HG03175 (cell line): ENCODE results near the gene FMOD.
A peak's percentile ranks its signal among the peaks of the same experiment; 100 is the strongest.

ENCODE experiments used
- ATAC-seq: cut with Tn5 transposase; IDR thresholded peaks from one replicate; pipeline ENCODE4 v1.9.1; 2021; ENCODE audit warnings: mild to moderate bottlenecking, moderate library complexity; ENCODE audit not compliant: unreplicated experiment

Gene FMOD

DNA sequence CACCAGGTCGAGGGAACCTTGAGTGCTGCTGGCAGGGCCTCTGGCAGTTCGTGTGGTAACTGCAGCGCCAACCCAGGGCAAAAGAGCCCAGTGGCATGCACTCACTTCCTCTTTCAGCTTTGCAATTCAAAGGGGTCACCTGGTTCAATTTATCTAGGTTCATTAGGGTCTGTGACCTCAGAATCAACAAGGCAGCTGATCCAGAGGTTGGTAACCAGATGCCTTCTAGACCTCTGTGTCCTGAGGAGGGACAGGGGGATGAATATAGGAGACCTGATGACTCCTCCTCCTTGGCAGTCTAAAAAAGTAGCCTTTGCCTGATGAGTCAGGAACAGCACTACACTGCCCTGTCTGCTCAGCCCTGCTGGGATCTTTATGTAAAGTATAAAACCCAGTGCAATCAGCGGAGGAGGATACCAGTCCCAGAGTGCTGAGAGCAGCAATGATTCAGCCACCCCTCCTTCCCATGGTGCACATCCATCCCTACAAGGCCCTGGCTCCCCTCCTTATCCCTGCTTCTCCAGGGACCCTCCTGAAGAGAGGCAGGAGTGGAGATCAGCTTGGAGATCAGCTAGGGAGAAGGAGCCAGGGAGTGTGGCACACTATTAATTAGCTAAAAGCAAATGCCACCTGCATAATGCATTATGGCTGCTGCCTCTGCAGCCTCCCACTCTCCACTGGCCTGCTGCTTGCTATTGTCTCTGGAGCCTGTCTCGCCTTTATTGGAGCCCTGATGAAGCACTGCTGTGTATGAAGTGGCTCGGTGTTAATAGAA, 11.2 kb upstream of the FMOD start:
- ATAC-seq: no peak

GRCh38 chr1:203360547-203361185, 9.7 kb upstream of the FMOD start:
- no peak for ATAC-seq

GRCh38 chr1:203359010-203359571, 8.2 kb upstream of the FMOD start:
- ATAC-seq: no peak

DNA sequence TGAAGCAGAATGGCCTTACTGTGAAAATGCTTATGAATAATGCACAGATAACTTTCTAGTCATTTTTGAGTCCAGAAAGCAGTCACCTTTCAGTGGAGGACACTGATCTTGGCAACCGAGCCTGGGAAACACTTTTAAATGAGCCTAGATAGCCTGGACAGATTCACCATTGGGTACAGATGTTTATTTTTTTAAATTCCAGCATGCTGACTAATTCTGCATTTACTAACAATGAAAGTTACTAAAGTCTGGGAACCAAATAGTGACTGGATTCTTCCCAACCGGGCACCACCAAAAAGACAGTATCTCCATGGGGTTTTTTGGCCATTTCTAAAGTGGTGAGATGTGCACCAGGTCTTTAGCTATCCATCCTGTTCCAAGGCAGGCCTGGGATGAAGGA, 3.3 kb upstream of the FMOD start:
- no peak for ATAC-seq

- ATAC-seq: no peak
These were observed 2.6 kb upstream of the FMOD start for GRCh38 chr1:203353486-203353885.

DNA sequence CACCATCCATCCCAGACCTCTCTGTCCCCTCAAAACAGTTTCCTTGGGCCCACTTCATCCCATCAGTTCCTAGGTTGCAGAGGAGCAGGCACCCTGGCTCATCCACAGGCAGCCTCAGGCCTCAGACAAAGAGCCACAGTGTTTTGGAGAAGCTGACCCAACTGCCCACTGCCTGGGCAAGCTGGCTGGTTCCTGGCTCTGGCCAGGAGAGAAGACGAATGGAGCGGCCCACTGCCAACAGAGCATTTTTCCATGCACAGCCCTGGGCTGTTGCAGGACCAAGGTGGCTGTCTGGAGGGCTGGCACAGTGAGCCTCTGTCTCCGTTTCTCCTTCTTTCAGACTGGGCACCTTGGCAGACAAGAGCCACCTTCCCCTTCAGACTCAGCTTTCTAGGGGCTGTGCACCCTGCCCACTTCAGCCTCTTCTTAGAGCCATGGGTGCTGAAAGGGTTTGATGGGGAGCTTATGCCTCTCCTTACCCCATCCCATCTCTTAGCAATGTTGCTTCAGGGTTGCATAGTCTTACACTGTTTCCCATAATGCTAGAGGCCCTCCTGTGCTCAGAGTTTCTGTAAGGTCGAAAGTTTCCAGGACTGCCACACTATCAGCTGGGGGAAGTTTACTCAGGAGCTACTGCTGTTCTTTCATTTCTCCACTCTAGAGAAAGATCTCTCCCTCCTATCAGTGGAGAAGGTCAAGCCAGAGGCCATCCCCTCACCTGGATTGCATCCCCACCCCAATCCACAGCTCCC, 973 bp downstream of the FMOD start:
- no peak for ATAC-seq

DNA sequence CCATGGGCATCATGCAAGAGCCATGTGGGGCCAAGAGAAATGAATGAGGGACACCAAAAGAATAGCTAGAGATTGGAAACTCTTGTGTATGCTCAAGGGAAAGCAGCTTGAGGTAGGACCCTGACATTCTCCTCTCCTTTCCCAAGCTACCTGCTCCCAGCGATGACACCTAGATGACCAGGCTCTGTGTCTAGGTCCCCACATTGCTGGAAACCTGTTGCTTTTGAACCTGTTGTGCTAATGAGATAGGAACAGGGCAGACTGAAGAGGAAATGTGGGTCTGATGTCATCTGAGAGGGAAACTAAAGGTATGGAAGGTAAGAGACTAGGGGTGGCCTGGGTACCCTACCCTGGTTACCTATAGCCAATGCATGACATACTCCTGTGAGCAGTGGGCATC, 1.8 kb downstream of the FMOD start:
- no peak for ATAC-seq

DNA sequence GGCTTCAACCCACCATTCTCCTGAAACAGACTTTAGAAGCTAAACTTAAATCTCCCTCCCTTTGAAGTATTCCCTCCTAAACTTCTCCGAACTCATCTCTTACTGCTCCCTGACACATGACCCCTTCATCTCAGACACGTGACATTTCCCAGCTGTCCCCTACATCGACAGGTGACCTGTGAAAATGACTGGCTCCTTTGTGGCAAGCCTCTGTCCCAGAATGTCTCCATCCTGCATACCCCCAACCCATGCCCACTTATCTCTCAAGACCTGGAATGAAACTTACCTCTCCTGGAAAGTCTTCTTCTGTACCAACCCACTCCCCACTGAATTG, 4.2 kb downstream of the FMOD start:
- ATAC-seq: no peak

DNA sequence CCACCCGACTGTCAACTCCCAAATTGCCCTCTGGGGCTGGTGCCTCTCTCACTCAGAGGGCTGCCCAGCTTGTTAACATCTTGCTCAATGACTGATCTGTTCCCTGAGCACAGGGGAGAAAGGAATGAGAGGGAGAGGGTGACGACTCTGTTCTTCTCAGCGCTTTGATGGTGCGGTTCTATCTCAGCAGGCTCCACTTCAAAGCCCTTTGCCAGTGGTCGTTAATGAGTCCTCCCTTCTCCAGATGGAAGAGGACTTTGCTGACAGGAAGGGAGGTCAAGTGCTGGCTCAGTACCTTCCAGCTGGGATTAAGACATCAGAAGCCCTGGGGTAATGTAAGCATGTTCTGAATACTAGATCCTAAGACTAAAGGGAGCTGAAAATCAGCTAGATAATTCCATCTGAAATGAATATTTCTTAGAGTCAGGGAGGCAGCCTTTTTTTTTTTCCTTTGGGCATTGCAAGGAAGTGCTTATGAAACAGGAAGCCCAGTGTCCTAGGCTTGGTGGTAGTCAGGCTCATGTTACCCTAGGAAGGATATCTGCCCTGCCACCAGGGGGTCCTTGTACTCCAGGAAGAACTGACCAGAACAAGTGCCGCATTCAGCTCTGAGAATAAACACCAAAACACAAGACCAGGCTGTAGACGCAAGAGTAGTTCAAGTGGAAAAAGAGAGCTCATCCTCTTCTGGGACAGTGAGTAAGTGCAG, 4.7 kb downstream of the FMOD start:
- no peak for ATAC-seq

DNA sequence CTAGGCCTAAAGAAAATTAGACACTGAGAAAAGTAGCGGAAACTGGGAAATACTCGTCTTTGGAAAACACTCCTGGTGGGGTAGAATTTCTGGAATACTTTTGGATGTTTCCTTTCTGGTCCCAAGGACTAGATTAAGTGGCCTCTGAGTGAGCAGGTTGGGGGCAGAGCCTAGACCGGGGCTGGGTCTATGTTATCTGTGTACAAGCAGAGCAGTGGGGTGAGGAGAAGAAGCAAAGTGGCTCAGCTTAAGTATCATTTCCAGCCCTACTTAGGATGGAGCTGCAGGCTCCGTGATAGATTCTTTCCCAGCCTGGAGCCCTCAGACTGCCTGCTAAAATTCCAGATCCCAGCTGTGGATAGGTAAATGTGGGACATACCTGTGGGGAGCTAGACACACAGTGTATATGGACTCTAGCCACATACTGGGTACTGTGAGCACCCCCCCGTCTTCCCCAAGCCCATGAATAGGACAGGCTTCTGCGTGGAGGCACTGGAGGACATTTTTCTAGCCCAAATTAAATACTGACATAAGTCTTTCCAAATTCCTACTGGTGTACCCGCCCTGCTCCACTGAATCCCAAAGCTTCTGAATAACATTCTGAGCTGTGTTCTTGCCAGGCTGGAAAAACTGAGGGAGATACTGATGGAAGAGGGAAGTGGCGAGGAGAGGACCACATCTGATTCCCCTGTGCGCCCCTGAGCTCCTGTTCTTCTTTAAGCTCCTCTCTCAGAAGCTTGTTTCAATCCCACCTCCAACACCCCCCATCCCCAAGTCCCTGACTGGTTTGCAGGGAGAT, 6.8 kb downstream of the FMOD start:
- no peak for ATAC-seq

DNA sequence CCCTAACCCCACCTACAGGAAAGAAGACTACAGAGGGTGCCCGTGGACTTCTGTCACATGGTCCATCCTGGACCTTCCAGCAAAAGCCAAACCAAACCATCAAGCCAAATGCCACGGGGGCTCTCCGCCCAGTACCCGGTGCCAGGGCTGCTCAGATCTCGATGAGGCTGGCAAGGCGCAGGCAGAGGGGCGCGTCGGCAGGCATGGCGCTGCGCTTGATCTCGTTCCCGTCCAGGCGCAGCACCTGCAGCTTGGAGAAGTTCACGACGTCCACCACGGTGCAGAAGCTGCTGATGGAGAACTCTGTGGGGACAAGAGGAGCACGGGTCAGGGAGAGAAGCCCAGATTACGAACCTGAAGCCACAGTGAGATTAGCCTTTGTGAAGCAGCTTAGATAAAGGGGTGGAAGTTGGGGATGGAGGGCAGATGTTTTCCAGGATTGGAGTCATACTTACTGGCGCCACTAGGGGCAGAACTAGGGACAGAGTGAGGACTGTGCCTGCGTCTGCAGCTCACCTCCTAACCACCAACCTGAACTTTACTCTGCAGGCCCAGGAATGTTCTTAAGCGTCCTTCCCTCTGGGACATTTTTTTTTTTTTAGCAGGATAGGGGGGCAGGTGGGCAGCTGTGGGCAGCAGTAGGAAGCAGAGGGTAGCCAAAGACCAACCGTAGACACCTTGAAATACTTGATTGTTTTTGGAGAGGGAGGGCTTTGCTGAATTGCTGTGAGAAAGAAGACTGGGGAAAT, 8.6 kb downstream of the FMOD start:
- ATAC-seq: no peak

DNA sequence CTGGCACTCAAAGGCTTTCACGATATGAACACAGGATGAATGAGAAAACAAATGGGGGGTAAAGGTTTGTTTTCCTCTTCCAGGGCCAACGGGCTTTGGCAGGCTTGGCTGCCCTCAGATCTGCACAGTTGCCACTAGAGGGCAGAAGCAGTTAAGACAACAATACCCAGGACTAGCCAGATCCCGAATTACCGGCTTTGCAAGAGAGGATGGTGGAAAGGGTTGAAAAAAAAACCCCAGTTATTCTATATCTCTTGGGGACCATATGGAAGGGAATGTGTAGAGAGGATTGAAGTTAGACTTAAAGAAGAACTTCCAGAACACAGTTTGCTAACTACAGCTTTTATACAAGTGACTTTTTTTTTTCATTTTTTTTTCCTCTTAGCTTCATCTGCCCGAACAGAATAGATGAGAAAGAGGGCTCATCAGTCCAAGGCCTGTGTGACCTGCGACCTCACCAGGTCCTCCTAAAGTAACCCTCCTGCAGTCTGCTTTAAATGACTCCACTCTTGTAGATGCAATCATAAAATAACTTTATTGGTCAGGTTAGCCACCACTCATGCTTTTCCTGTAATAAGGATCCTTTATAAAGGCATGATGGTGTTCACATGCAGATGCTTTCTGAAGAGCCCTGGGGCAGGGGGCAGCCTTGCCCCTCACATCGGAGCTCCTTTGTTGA, 10.7 kb downstream of the FMOD start:
- ATAC-seq: no peak

DNA sequence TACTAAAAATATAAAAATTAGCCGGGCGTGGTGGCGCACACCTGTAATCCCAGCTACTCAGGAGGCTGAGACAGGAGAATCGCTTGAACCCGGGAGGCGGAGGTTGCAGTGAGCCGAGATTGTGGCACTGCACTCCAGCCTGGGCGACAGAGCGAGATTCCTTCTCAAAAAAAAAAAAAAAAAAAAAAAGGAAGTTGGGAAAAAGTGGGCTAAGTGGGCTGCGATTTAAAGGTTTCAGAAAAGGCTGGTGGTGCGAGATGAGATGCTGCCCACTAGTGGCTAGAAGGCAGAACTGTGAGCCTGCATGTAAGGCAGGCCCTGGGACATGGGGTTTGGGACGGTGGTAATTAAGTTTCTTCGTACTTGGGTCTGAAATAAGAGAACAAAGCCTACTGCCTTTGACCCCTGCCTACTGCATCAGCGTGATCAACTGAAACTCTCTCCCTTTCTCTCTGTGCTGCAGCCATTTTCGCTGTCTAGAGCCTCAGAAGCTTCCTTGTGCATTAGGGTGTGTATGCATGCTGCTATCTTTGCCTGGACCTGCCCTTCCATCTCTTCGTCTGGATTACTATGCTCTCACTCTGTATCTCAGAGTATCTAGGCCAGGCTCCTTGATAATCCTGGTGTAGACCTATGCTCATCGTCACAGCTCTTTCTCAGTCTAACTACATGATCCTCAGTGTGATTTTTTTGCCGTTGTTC, 12.4 kb downstream of the FMOD start:
- no peak for ATAC-seq

- no peak for ATAC-seq
These were observed 14.8 kb downstream of the FMOD start for GRCh38 chr1:203336097-203336496.

- ATAC-seq: no peak
These were observed 15.4 kb downstream of the FMOD start for GRCh38 chr1:203335503-203335902.

- no peak for ATAC-seq
These were observed 19.7 kb downstream of the FMOD start for GRCh38 chr1:203331224-203331623.

- no peak for ATAC-seq
These were observed 22.2 kb downstream of the FMOD start for GRCh38 chr1:203328714-203329122.

DNA sequence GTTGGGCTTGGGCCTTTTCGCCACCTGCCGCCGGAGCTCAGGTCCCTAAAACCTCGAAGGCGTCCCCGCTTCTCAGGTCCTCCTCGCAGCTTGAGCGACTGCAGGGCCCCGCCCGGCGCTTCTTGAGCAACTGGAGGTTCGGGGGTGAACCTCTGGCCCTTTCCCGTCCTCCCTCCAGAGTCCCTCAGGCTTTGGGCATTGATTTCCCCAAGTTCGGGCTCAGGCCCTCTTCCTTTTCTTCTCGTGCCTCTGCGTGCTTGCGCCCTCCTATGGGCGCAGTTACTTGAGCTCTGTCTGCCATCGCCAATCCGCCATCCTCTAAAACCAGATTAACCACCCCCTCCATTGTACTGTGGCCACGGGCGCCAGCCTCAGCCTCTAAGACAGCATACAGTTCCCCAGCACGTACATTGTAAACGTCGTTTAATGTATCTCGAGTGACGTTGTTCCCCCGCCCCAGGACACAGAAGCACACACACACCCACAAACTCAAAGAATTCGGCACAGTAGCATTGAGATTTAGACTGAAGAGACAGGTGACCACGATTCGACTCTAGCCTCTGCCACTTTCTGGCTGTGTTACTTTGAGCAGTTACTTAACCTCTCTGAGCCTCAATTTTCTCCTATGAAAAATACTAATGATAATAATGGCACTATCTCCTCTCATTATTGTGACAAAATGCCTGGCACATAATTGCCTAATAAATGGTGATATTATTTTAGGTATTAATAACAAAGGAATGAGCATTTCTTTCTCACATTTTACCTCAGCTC, 23.1 kb downstream of the FMOD start:
- peak; percentile 28 for ATAC-seq
